IPS-18c (cell line): ENCODE results near the gene LHFPL4.

Source experiments
- H3K4me3 ChIP-seq: 2 replicates; pipeline ENCODE4 v1.7.0; 2013; ENCODE audit warnings: low read depth, mild to moderate bottlenecking, low read length, moderate library complexity; ENCODE audit not compliant: insufficient read depth
- H3K9me3 ChIP-seq: one replicate; pipeline ENCODE4 v1.6.1; 2013; ENCODE audit warnings: mild to moderate bottlenecking, low read length, moderate library complexity; ENCODE audit not compliant: control insufficient read depth, insufficient read depth

The LHFPL4 gene

DNA sequence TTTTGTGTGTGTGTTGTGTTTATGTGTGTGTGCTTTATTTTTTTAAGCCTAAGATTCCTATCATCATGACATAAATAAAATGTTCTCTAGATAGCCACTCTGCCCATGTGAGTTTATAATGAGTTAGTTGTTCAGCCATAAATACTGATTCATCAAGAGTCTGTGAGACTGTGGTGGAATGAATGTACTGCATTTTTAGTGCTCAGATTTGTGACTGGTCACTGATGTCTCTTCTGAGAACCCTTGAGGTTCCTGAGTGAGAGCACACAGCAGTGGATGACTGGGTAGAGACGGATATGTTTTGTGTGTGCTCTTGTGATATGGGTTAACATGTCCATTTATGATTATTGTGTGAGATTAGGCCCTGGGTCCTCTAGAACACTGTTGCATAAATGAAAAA lies 105.0 kb downstream of the LHFPL4 start:
- no peak overlapping the region for H3K4me3 ChIP-seq

More for the DNA sequence above, 105.0 kb downstream of the LHFPL4 start:
- H3K9me3 ChIP-seq, result no peaks in the 10 kb centered on the region
